Vagina (tissue), 2 donors: ENCODE results near the gene SQOR. TPM values are rescaled to one million over a fixed set of nuclear protein-coding genes. Genes with fewer than 3 reads are reported as not detected.
"Not testable (repeated sequence)": the region's sequence is repeated elsewhere in the genome, so short reads cannot be mapped to it uniquely, and the experiment has no call there.

Source experiments
- DNase-seq, 2 donors: peaks; one replicate each; pipeline ENCODE4 v3.0.0-alpha.2; 2017; ENCODE audit errors: extremely low spot score in 2 of 2
- H3K27ac ChIP-seq: fragments of 200-600 bp; sonication (generic); one replicate; pipeline ENCODE4 v1.5.1; 2019
- H3K27me3 ChIP-seq: fragments of 200-600 bp; sonication (generic); one replicate; pipeline ENCODE4 v1.5.1; 2019
- H3K36me3 ChIP-seq, 2 donors: fragments of 200-600 bp; sonication (generic); one replicate each; pipeline ENCODE4 v1.5.1; 2017 to 2019
- H3K4me1 ChIP-seq: fragments of 200-600 bp; sonication (generic); one replicate; pipeline ENCODE4 v1.5.1; 2019
- H3K4me3 ChIP-seq, 2 donors: fragments of 200-600 bp; sonication (generic); 1 replicate in 1 of 2; 2 replicates in 1 of 2; pipeline ENCODE4 v1.5.1; 2016 to 2019
- H3K9me3 ChIP-seq: fragments of 200-600 bp; sonication (generic); one replicate; pipeline ENCODE4 v1.5.1; 2019
- CTCF ChIP-seq, 3 experiments: fragments of 450-650 bp in 2 of 3; fragments of 200-600 bp in 1 of 3; sonication (generic) in 1 of 3; IDR thresholded peaks; one replicate each; pipeline ENCODE4 v1.5.1; 2017 to 2019; ENCODE audit warnings: antibody characterized with exemption in 3 of 3, mild to moderate bottlenecking in 2 of 3, moderate library complexity in 2 of 3
- POLR2A ChIP-seq, 2 donors: fragments of 450-650 bp; IDR thresholded peaks; one replicate each; pipeline ENCODE4 v1.6.1; 2017; ENCODE audit warnings: antibody characterized with exemption in 2 of 2, mild to moderate bottlenecking in 2 of 2, moderate library complexity in 2 of 2
- POLR2AphosphoS5 ChIP-seq, 2 donors: sonication (generic); formaldehyde crosslinking; IDR thresholded peaks; one replicate each; pipeline ENCODE4 v1.9.0; 2017; ENCODE audit warnings: antibody characterized with exemption in 2 of 2, mild to moderate bottlenecking in 2 of 2, low read depth in 1 of 2; ENCODE audit not compliant: insufficient read depth in 1 of 2
- intact Hi-C: fragments of 100-400 bp; cut with DNase I; formaldehyde crosslinking; loops from one replicate; pipeline ENCODE4 v1.15.1; 2023
- total RNA-seq: library from RNA; depleted of rRNA; stranded (reverse); fragments of >200 nt; gene quantifications from one replicate; pipeline ENCODE4 v1.2.3, GENCODE V29; 2016

Gene SQOR
- total RNA-seq, 1 donor from 2014 or later: 52.8 TPM

DNA sequence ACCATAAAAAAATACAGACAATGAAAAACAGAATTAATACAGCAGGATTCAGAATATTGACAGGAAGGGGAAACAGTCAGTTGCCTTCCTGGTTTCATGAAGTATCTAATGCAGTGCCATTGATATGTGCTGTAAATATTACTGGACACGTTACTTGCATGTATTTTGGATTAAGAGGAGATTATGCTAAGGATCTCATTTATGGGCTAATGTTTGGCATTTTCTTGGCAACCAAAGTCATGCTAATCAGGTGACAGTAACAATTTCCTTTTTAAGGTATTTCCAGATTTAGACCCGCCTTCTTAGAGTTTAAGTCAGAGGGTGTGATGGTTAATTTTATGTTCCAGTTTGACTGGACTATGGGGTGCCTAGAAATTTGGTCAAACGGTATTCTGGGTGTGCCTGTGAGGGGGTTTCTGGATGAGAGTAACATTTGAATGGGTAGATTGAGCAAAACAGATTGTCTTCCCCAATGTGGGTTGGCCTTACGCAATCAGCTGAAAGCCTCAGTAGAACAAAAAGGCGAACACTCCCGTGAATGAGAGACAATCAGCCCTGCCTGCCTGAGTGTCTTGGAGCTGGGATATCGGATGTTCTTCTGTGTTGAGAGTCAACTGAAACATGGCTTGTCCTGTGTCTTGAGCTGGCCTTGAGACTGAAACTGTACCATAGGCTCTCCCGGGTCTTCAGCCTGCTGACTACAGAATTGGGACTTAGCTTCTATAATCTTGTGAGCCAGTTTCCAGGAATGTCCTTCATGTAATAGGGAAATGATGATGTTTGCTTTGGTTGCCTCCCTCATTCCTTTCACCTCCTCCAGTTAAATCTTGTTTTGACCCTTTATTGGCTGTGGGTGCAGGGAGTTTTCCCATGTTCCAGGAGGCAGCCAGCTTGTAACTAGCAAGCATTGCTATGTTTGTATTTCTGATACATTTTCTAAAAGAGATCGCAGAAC, 10.5 kb downstream of the SQOR start:
- Histone ChIP-seq H3K9me3 (no peaks in the 10 kb centered on the region), H3K27me3 (no peaks in the 10 kb centered on the region), H3K36me3 (no peaks in the 10 kb centered on the region), H3K27ac (no peak overlapping the region), H3K4me1 (peaks cover 66% of the 10 kb centered on the region), H3K4me3 (no peak overlapping the region)
- DNase-seq: no peak
- intact Hi-C loops: no loop called here
- no peak for TF ChIP-seq POLR2A (IDR thresholded peaks at IDR 0.05)
- no peak for TF ChIP-seq POLR2AphosphoS5 (IDR thresholded peaks at IDR 0.05; ENCODE audit: insufficient read depth in 1 of 2, low read depth in 1 of 2)
- no peak for TF ChIP-seq CTCF (IDR thresholded peaks at IDR 0.05)

GRCh38 chr15:45646220-45646619, 11.4 kb downstream of the SQOR start:
- Histone ChIP-seq H3K27ac (no peak overlapping the region), H3K4me1 (peaks cover 59% of the 10 kb centered on the region), H3K9me3 (no peaks in the 10 kb centered on the region), H3K36me3 (no peaks in the 10 kb centered on the region), H3K4me3 (no peak overlapping the region), H3K27me3 (no peaks in the 10 kb centered on the region)
- intact Hi-C loops: no loop called here
- TF ChIP-seq POLR2A (IDR thresholded peaks at IDR 0.05): no peak
- TF ChIP-seq POLR2AphosphoS5 (IDR thresholded peaks at IDR 0.05; ENCODE audit: insufficient read depth in 1 of 2, low read depth in 1 of 2): no peak
- TF ChIP-seq CTCF (IDR thresholded peaks at IDR 0.05): no peak
- DNase-seq: no peak

DNA sequence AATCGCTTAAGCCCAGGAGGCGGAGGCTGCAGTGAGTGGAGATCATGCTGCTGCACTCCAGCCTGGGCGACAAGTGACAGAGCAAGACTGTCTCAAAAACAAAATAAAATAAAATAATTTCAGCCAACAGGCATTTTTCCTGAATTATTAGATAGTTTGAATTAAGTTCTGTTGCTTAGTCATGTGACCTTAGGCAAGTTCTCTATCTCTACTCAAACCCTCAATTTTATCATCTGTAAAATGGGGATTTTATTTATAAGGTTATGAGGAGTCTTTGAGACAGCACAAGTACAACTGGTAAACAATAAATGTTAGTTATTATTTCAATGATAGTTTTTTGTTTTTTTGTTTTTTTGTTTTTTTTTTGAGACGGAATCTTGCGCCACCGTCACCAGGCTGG, 13.0 kb downstream of the SQOR start:
- intact Hi-C loops: no loop called here
- Histone ChIP-seq H3K9me3 (no peaks in the 10 kb centered on the region), H3K36me3 (no peaks in the 10 kb centered on the region), H3K4me3 (no peak overlapping the region), H3K27me3 (no peaks in the 10 kb centered on the region), H3K27ac (no peak overlapping the region), H3K4me1 (peaks cover 43% of the 10 kb centered on the region)
- no peak for TF ChIP-seq POLR2AphosphoS5 (IDR thresholded peaks at IDR 0.05; ENCODE audit: insufficient read depth in 1 of 2, low read depth in 1 of 2)
- no peak for TF ChIP-seq CTCF (IDR thresholded peaks at IDR 0.05)
- no peak for TF ChIP-seq POLR2A (IDR thresholded peaks at IDR 0.05)
- DNase-seq: no peak

- no peaks in the 10 kb centered on the region for H3K36me3 ChIP-seq
- intact Hi-C loops: no loop called here
- no peak overlapping the region for H3K4me3 ChIP-seq
- H3K27me3 ChIP-seq: no peaks in the 10 kb centered on the region
- no peak for DNase-seq
- TF ChIP-seq POLR2AphosphoS5 (IDR thresholded peaks at IDR 0.05; ENCODE audit: insufficient read depth in 1 of 2, low read depth in 1 of 2) (peak in 1 of 2 donors; percentile 69), POLR2A (IDR thresholded peaks at IDR 0.05) (no peak)
- peaks cover 47% of the 10 kb centered on the region for H3K4me1 ChIP-seq
- no peaks in the 10 kb centered on the region for H3K9me3 ChIP-seq
- H3K27ac ChIP-seq: no peak overlapping the region
Observed at GRCh38 chr15:45648521-45649200, 13.8 kb downstream of the SQOR start.

GRCh38 chr15:45650007-45650406, 15.2 kb downstream of the SQOR start:
- H3K4me1 ChIP-seq: peaks cover 59% of the 10 kb centered on the region
- H3K36me3 ChIP-seq, intact Hi-C loops, H3K27me3 ChIP-seq, H3K4me3 ChIP-seq, DNase-seq, H3K9me3 ChIP-seq, H3K27ac ChIP-seq: not testable (repeated sequence)
